ENCODE measurements around the gene IRAK4.
A peak's percentile ranks its signal among the peaks of the same experiment; 100 is the strongest.
"Not testable (repeated sequence)": the region's sequence is repeated elsewhere in the genome, so short reads cannot be mapped to it uniquely, and the experiment has no call there.

Gene IRAK4

GRCh38 chr12:43749016-43749415 is 9.7 kb upstream of the IRAK4 start:
- no peak for DNase-seq (ENCODE audit: low read depth)
- no peak overlapping the region for H3K4me3 ChIP-seq (ENCODE audit: low read length)
- TF ChIP-seq CTCF (IDR thresholded peaks at IDR 0.05; ENCODE audit: insufficient read depth, low read depth, low read length, missing control alignments): no peak

GRCh38 chr12:43750814-43751213 is 7.9 kb upstream of the IRAK4 start:
- H3K4me3 ChIP-seq (ENCODE audit: low read length): no peak overlapping the region
- TF ChIP-seq CTCF (IDR thresholded peaks at IDR 0.05; ENCODE audit: insufficient read depth, low read depth, low read length, missing control alignments): no peak
- DNase-seq (ENCODE audit: low read depth): no peak

- H3K4me3 ChIP-seq (ENCODE audit: low read length); DNase-seq (ENCODE audit: low read depth): not testable (repeated sequence)
These were observed 7.4 kb upstream of the IRAK4 start for GRCh38 chr12:43751360-43751759.

GRCh38 chr12:43754015-43754414 is 4.7 kb upstream of the IRAK4 start:
- no peak for DNase-seq (ENCODE audit: low read depth)
- no peak for TF ChIP-seq CTCF (IDR thresholded peaks at IDR 0.05; ENCODE audit: insufficient read depth, low read depth, low read length, missing control alignments)
- H3K4me3 ChIP-seq (ENCODE audit: low read length): no peak overlapping the region

- H3K4me3 ChIP-seq (ENCODE audit: low read length): peak overlapping the region; percentile 77
- DNase-seq (ENCODE audit: low read depth): peak; percentile 56
- no peak for TF ChIP-seq CTCF (IDR thresholded peaks at IDR 0.05; ENCODE audit: insufficient read depth, low read depth, low read length, missing control alignments)
These were observed 464 bp upstream of the IRAK4 start for GRCh38 chr12:43758247-43758727.

- H3K4me3 ChIP-seq (ENCODE audit: low read length): peak overlapping the region; percentile 77
- TF ChIP-seq CTCF (IDR thresholded peaks at IDR 0.05; ENCODE audit: insufficient read depth, low read depth, low read length, missing control alignments): no peak
- no peak for DNase-seq (ENCODE audit: low read depth)
These were observed 1.6 kb downstream of the IRAK4 start for GRCh38 chr12:43760396-43760795.

GRCh38 chr12:43761500-43761899 is 2.7 kb downstream of the IRAK4 start:
- TF ChIP-seq CTCF (IDR thresholded peaks at IDR 0.05; ENCODE audit: insufficient read depth, low read depth, low read length, missing control alignments): no peak
- no peak for DNase-seq (ENCODE audit: low read depth)
- H3K4me3 ChIP-seq (ENCODE audit: low read length): no peak overlapping the region

Data from epithelial cell of esophagus (primary cell).